HEK293 (cell line): ENCODE results near the gene CEMIP2.

Experiments
- GLI4 ChIP-seq: fragments of 450-650 bp; formaldehyde crosslinking; IDR thresholded peaks from 2 replicates; pipeline ENCODE4 v1.5.1; 2016; ENCODE audit warnings: missing biosample characterization, missing genetic modification characterization
- REST ChIP-seq: fragments of 450-650 bp; formaldehyde crosslinking; IDR thresholded peaks from 2 replicates; pipeline ENCODE4 v1.5.1; 2016; ENCODE audit warnings: missing biosample characterization, missing genetic modification characterization
- ZBTB1 ChIP-seq: fragments of 450-650 bp; formaldehyde crosslinking; IDR thresholded peaks from 2 replicates; pipeline ENCODE4 v1.5.1; 2016; ENCODE audit warnings: missing biosample characterization, missing genetic modification characterization
- ZEB2 ChIP-seq: fragments of 450-650 bp; formaldehyde crosslinking; IDR thresholded peaks from 2 replicates; pipeline ENCODE4 v1.5.1; 2016; ENCODE audit warnings: missing biosample characterization, missing genetic modification characterization
- ZNF510 ChIP-seq: fragments of 450-650 bp; formaldehyde crosslinking; IDR thresholded peaks from 2 replicates; pipeline ENCODE4 v1.5.1; 2018; ENCODE audit warnings: mild to moderate bottlenecking, missing genetic modification characterization, missing biosample characterization; ENCODE audit not compliant: insufficient replicate concordance
- TF ChIP-seq, protein P1 (sequence below): fragments of 450-650 bp; formaldehyde crosslinking; IDR thresholded peaks from 2 replicates; pipeline ENCODE4 v1.5.1; 2016; ENCODE audit warnings: missing biosample characterization, missing genetic modification characterization

- no peak for TF ChIP-seq REST (tag by site-specific recombination)
- TF ChIP-seq, protein P1, sequence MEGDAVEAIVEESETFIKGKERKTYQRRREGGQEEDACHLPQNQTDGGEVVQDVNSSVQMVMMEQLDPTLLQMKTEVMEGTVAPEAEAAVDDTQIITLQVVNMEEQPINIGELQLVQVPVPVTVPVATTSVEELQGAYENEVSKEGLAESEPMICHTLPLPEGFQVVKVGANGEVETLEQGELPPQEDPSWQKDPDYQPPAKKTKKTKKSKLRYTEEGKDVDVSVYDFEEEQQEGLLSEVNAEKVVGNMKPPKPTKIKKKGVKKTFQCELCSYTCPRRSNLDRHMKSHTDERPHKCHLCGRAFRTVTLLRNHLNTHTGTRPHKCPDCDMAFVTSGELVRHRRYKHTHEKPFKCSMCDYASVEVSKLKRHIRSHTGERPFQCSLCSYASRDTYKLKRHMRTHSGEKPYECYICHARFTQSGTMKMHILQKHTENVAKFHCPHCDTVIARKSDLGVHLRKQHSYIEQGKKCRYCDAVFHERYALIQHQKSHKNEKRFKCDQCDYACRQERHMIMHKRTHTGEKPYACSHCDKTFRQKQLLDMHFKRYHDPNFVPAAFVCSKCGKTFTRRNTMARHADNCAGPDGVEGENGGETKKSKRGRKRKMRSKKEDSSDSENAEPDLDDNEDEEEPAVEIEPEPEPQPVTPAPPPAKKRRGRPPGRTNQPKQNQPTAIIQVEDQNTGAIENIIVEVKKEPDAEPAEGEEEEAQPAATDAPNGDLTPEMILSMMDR (tag by site-specific recombination) = no peak
- TF ChIP-seq ZBTB1 (tag by site-specific recombination) = no peak
- no peak for TF ChIP-seq ZEB2 (tag by site-specific recombination)
- TF ChIP-seq GLI4 = no peak
- no peak for TF ChIP-seq ZNF510 (tag by site-specific recombination)
Measured at GRCh38 chr9:71741926-71742648, 26.2 kb downstream of the CEMIP2 start.
